K562 (cell line): ENCODE results near the gene SLC7A6. TPM values are rescaled to one million over a fixed set of nuclear protein-coding genes. Genes with fewer than 3 reads are reported as not detected.

Experiments
- ATAC-seq: fragments of 200-7000 bp; cut with Tn5 transposase; 3 replicates; pipeline ENCODE4 v1.9.1; 2020; ENCODE audit warnings: moderate library complexity
- BruUV-seq: library from RNA; stranded (reverse); fragments of 400-500 nt; replicated peaks from 2 replicates; lab custom pipeline; 2021; lab: Mats Ljungman, UMichigan
- CTCF ChIA-PET: fragments of 300-600 bp; formaldehyde crosslinking; extraction: SDS; loops from one replicate; lab custom pipeline; 2021; ENCODE audit warnings: low intra/inter-chr PET ratio; lab: Yijun Ruan, JAX
- POLR2A ChIA-PET: fragments of 300-600, 350-650 bp; sonication (Branson Sonifier 250); formaldehyde crosslinking; extraction: SDS; loops from one replicate; lab custom pipeline; 2021; ENCODE audit warnings: antibody characterized with exemption, inconsistent platforms; lab: Yijun Ruan, JAX
- DNase-seq, 4 experiments: peaks; one replicate each; pipeline versions ENCODE4 v3.0.0 to v3.0.0-alpha.2; 2011 to 2018; ENCODE audit warnings: low spot score in 3 of 4, mixed read lengths in 3 of 4; ENCODE audit errors: extremely low read depth in 1 of 4
- FAIRE-seq: peaks from 2 replicates; lab custom pipeline; 2011; peaks lifted over from hg19 to GRCh38; lab: Jason Lieb, UNC
- H2AFZ ChIP-seq: 2 replicates; pipeline ENCODE4 v1.6.0; 2011; ENCODE audit warnings: low read depth, low read length, control low read depth, inconsistent platforms
- H3K27ac ChIP-seq: fragments of 200-600 bp; 3 replicates; pipeline ENCODE4 v1.8.0; 2011; ENCODE audit warnings: low read depth, mild to moderate bottlenecking, control low read depth, inconsistent platforms, low read length, moderate library complexity, mixed read lengths; ENCODE audit errors: extremely low read depth
- H3K27me3 ChIP-seq, 2 experiments: fragments of 300-600 bp in 1 of 2; 2 replicates in 1 of 2; 3 replicates in 1 of 2; pipeline versions ENCODE4 v1.6.0 to v1.8.0; 2011; ENCODE audit warnings: inconsistent platforms in 2 of 2, low read length in 2 of 2, mild to moderate bottlenecking in 1 of 2, mixed read lengths in 1 of 2, moderate library complexity in 1 of 2; ENCODE audit not compliant: control insufficient read depth in 2 of 2, insufficient read depth in 2 of 2
- H3K36me3 ChIP-seq: fragments of 300-600 bp; 3 replicates; pipeline ENCODE4 v1.8.0; 2011; ENCODE audit warnings: mild to moderate bottlenecking, low read length, inconsistent platforms; ENCODE audit not compliant: control insufficient read depth, insufficient read depth
- H3K4me1 ChIP-seq, 2 experiments: fragments of 200-600 bp in 1 of 2; replicated peaks in 1 of 2; 2 replicates in 1 of 2; 3 replicates in 1 of 2; pipeline versions ENCODE4 v1.5.1 to v1.8.0; 2011; ENCODE audit warnings: inconsistent platforms in 2 of 2, low read length in 2 of 2, mild to moderate bottlenecking in 1 of 2, mixed read lengths in 1 of 2, moderate library complexity in 1 of 2; ENCODE audit not compliant: control insufficient read depth in 2 of 2, insufficient read depth in 2 of 2
- H3K4me2 ChIP-seq: 2 replicates; pipeline ENCODE4 v1.6.1; 2011; ENCODE audit warnings: low read length, control low read depth, inconsistent platforms, mixed read lengths; ENCODE audit not compliant: insufficient read depth
- H3K4me3 ChIP-seq: fragments of 200-600 bp; sonication (generic), shearing (Covaris generic); 2 replicates; pipeline ENCODE4 v1.5.1; 2016; ENCODE audit warnings: control low read depth, inconsistent platforms
- H3K79me2 ChIP-seq: fragments of 200-600 bp; 3 replicates; pipeline ENCODE4 v1.8.0; 2011; ENCODE audit warnings: low read length, inconsistent platforms; ENCODE audit not compliant: control insufficient read depth, insufficient read depth
- H3K9ac ChIP-seq, 2 experiments: 2 replicates each; pipeline versions ENCODE4 v1.6.0 to v1.6.1; 2011; ENCODE audit warnings: low read depth in 2 of 2, low read length in 2 of 2, control low read depth in 1 of 2, inconsistent platforms in 1 of 2, mild to moderate bottlenecking in 1 of 2, mixed read lengths in 1 of 2; ENCODE audit not compliant: insufficient read depth in 1 of 2
- H3K9me1 ChIP-seq: one replicate; pipeline ENCODE4 v1.6.0; 2011; ENCODE audit warnings: inconsistent platforms, mild to moderate bottlenecking, low read length, moderate library complexity; ENCODE audit not compliant: control insufficient read depth, insufficient read depth
- H3K9me3 ChIP-seq: replicated peaks from 2 replicates; pipeline ENCODE4 v1.5.1; 2011; ENCODE audit warnings: low read depth, low read length, inconsistent platforms; ENCODE audit not compliant: control insufficient read depth, insufficient read depth
- H4K20me1 ChIP-seq: replicated peaks from 2 replicates; pipeline ENCODE4 v1.6.1; 2011; ENCODE audit warnings: low read length, inconsistent platforms, mixed read lengths; ENCODE audit not compliant: control insufficient read depth, insufficient read depth
- ARID2 ChIP-seq: fragments of 450-650 bp; IDR thresholded peaks from 2 replicates; pipeline ENCODE4 v1.6.1; 2017; ENCODE audit warnings: antibody characterized with exemption, mild to moderate bottlenecking
- ATF6 ChIP-seq: sonication (generic); formaldehyde crosslinking; IDR thresholded peaks from 2 replicates; pipeline ENCODE4 v1.4.0; 2020; ENCODE audit warnings: mild to moderate bottlenecking, missing genetic modification reagents
- BRF2 ChIP-seq: IDR thresholded peaks from 3 replicates; pipeline ENCODE4 v1.6.1; 2011; ENCODE audit warnings: borderline replicate concordance, mild to moderate bottlenecking; ENCODE audit not compliant: insufficient read length, insufficient read depth
- CGGBP1 ChIP-seq: fragments of 250-450 bp; sonication (Bioruptor Pico); IDR thresholded peaks from 2 replicates; pipeline ENCODE4 v1.9.0; 2021; ENCODE audit warnings: mild to moderate bottlenecking
- CHAMP1 ChIP-seq: fragments of 450-650 bp; IDR thresholded peaks from 2 replicates; pipeline ENCODE4 v1.6.1; 2016; ENCODE audit warnings: mild to moderate bottlenecking
- ESRRA ChIP-seq: fragments of 450-650 bp; IDR thresholded peaks from 2 replicates; pipeline ENCODE4 v1.6.1; 2014; ENCODE audit warnings: low read depth, mild to moderate bottlenecking, moderate library complexity, borderline replicate concordance
- FOXK1 ChIP-seq: sonication (generic); formaldehyde crosslinking; IDR thresholded peaks from 2 replicates; pipeline ENCODE4 v1.8.0; 2022; ENCODE audit warnings: missing genetic modification reagents, mild to moderate bottlenecking, borderline replicate concordance
- ILK ChIP-seq: fragments of 450-650 bp; IDR thresholded peaks from 2 replicates; pipeline ENCODE4 v1.6.1; 2016; ENCODE audit warnings: missing genetic modification characterization, low read depth, mild to moderate bottlenecking, missing compliant biosample characterization, moderate library complexity, borderline replicate concordance
- POLR2G ChIP-seq: fragments of 200-400 bp; formaldehyde crosslinking; IDR thresholded peaks from 2 replicates; pipeline ENCODE4 v1.6.1; 2017; ENCODE audit warnings: low read depth, mild to moderate bottlenecking, antibody characterized with exemption, low read length, moderate library complexity
- PTRF ChIP-seq: fragments of 450-650 bp; IDR thresholded peaks from 2 replicates; pipeline ENCODE4 v1.6.1; 2016; ENCODE audit warnings: mild to moderate bottlenecking, missing genetic modification characterization, missing compliant biosample characterization
- ZBTB26 ChIP-seq: fragments of 450-650 bp; formaldehyde crosslinking; IDR thresholded peaks from 2 replicates; pipeline ENCODE4 v1.4.0; 2022; ENCODE audit warnings: missing genetic modification characterization
- ZNF212 ChIP-seq: fragments of 450-650 bp; formaldehyde crosslinking; IDR thresholded peaks from 2 replicates; pipeline ENCODE4 v1.4.0; 2020; ENCODE audit warnings: mild to moderate bottlenecking
- ZNF280B ChIP-seq: fragments of 250-450 bp; sonication (Bioruptor Pico); IDR thresholded peaks from 2 replicates; pipeline ENCODE4 v1.5.1; 2021; ENCODE audit warnings: mild to moderate bottlenecking
- WGBS: fragments of 100-300 bp; shearing (Covaris generic); methylation state at CpG from one replicate; pipeline ENCODE4 v1.1.6; 2016; ENCODE audit warnings: low coverage, mixed read lengths; ENCODE audit not compliant: insufficient coverage; ENCODE audit errors: missing lambda C conversion rate; 5-methylcytosine and 5-hydroxymethylcytosine counted together
- in situ Hi-C: fragments of 300-500 bp; cut with MboI; formaldehyde crosslinking; loops from 4 replicates; pipeline ENCODE4 v1.15.0; 2018; ENCODE audit warnings: inconsistent platforms, mixed read lengths
- intact Hi-C: fragments of 100-400 bp; cut with micrococcal nuclease; formaldehyde crosslinking; loops from 2 replicates; pipeline ENCODE4 v1.14.2; 2022
- polyA plus RNA-seq, 8 experiments: library from polyadenylated mRNA; depleted of rRNA in 4 of 8; stranded (reverse) in 5 of 8; unstranded in 3 of 8; fragments of >200 nt; fragmentation: Nextera tagmentation in 2 of 8; fragmentation: Illumina TruSeq in 1 of 8; extraction: Ambion mirVana in 2 of 8; extraction: Trizol in 1 of 8; gene quantifications; 2 replicates each; pipeline versions ENCODE4 v1.2.1 to v1.2.3, GENCODE V29; 2011 to 2014; ENCODE audit warnings: inconsistent platforms in 1 of 8, missing spikeins in 1 of 8
- total RNA-seq, 7 experiments: library from RNA; depleted of rRNA in 6 of 7; stranded (reverse); fragments of >200 nt in 6 of 7; fragmentation: Illumina TruSeq in 2 of 7; extraction: Trizol in 2 of 7; gene quantifications; 2 replicates each; pipeline versions ENCODE4 v1.2.1 to v1.2.3, GENCODE V29; 2011 to 2021; ENCODE audit warnings: low replicate concordance in 1 of 7

Gene SLC7A6
- total and polyA plus RNA-seq, 9 of the 15 experiments (the other 6 are each of a cell fraction or from before 2014, with no cell fraction given), result 12.6 to 60.1 (median 29.8) TPM

GRCh38 chr16:68339214-68339613, 74.9 kb downstream of the SLC7A6 start:
- CTCF ChIA-PET, result no interaction called here
- no peak for FAIRE-seq
- no TSS peak for BruUV-seq
- TF ChIP-seq POLR2G, result no peak
- TF ChIP-seq ZNF280B, result no peak
- no peak for TF ChIP-seq PTRF (tag)
- TF ChIP-seq ESRRA, result no peak
- no peak for TF ChIP-seq CGGBP1
- TF ChIP-seq BRF2, result no peak
- TF ChIP-seq FOXK1, result no peak
- no peak for TF ChIP-seq CHAMP1
- no peak for TF ChIP-seq ZBTB26 (CRISPR knock-in tag)
- TF ChIP-seq ZNF212 (CRISPR knock-in tag), result no peak
- TF ChIP-seq ATF6, result no peak
- TF ChIP-seq ILK (tag), result no peak
- TF ChIP-seq ARID2, result no peak

More at GRCh38 chr16:68339214-68339613, 74.9 kb downstream of the SLC7A6 start:
- Histone ChIP-seq H3K4me3 (no peak overlapping the region), H3K27ac (no peak overlapping the region), H3K9me1 (no peaks in the 10 kb centered on the region), H4K20me1 (no peaks in the 10 kb centered on the region; the same call in 1 of the 2 replicates), H3K36me3 (peaks cover 86% of the 10 kb centered on the region), H2AFZ (no peak overlapping the region), H3K4me2 (no peak overlapping the region), H3K27me3 (no peaks in the 10 kb centered on the region), H3K4me1 (peaks cover 3 to 4% of the 10 kb centered on the region in 2 experiments; a peak in 3 of 5 replicates), H3K79me2 (no peaks in the 10 kb centered on the region), H3K9ac (no peak overlapping the region), H3K9me3 (no peaks in the 10 kb centered on the region)
- intact Hi-C loops (no loop called here), in situ Hi-C loops (no loop called here)
- POLR2A ChIA-PET, result interaction anchor here (0.6 to 1.4 kb wide), 3 partner anchors 10 to 164 kb away, joined by 3 to 4 read pairs (median 4); no protein-coding TSS in a partner anchor
- DNase-seq (no peak), ATAC-seq (no peak)
- over 99% methylated on average over 13 of the region's 13 CpGs for WGBS
